Prostate gland (tissue), 2 donors: ENCODE data around the gene CMTM3. TPM values are rescaled to one million over a fixed set of nuclear protein-coding genes. Genes with fewer than 3 reads are reported as not detected.
"Not testable (repeated sequence)": the region's sequence is repeated elsewhere in the genome, so short reads cannot be mapped to it uniquely, and the experiment has no call there.

Source experiments
- DNase-seq: peaks from one replicate; pipeline ENCODE4 v3.0.0-alpha.2; 2019; ENCODE audit warnings: low spot score
- H3K27ac ChIP-seq, 2 donors: fragments of 200-600 bp; sonication (generic); 2 replicates each; pipeline ENCODE4 v1.5.1; 2017 to 2019
- H3K27me3 ChIP-seq: fragments of 200-600 bp; sonication (generic); replicated peaks from 2 replicates; pipeline ENCODE4 v1.5.1; 2019; ENCODE audit not compliant: insufficient read depth
- H3K36me3 ChIP-seq, 2 donors: fragments of 200-600 bp; sonication (generic); 1 replicate in 1 of 2; 2 replicates in 1 of 2; pipeline versions ENCODE4 v1.5.1 to v1.8.1; 2017 to 2019
- H3K4me1 ChIP-seq: fragments of 200-600 bp; sonication (generic); replicated peaks from 2 replicates; pipeline ENCODE4 v1.5.1; 2019
- H3K4me3 ChIP-seq, 2 donors: fragments of 200-600 bp; sonication (generic); 2 replicates each; pipeline ENCODE4 v1.5.1; 2017 to 2019
- H3K9me3 ChIP-seq: fragments of 200-600 bp; sonication (generic); 2 replicates; pipeline ENCODE4 v1.5.1; 2017
- CTCF ChIP-seq, 4 experiments: fragments of 200-600 bp in 2 of 4; fragments of 450-650 bp in 2 of 4; sonication (generic) in 2 of 4; IDR thresholded peaks; 1 replicate in 3 of 4; 2 replicates in 1 of 4; pipeline ENCODE4 v1.5.1; 2016 to 2019; ENCODE audit warnings: antibody characterized with exemption in 4 of 4, mild to moderate bottlenecking in 2 of 4, moderate library complexity in 2 of 4
- POLR2A ChIP-seq: fragments of 450-650 bp; IDR thresholded peaks from one replicate; pipeline ENCODE4 v1.6.1; 2016; ENCODE audit warnings: antibody characterized with exemption, mild to moderate bottlenecking
- POLR2AphosphoS5 ChIP-seq: sonication (generic); formaldehyde crosslinking; IDR thresholded peaks from one replicate; pipeline ENCODE4 v1.6.1; 2017; ENCODE audit warnings: antibody characterized with exemption
- WGBS: methylation state at CpG from one replicate; pipeline ENCODE4 v1.1.5; 2018; 5-methylcytosine and 5-hydroxymethylcytosine counted together
- intact Hi-C: fragments of 100-400 bp; cut with DNase I; formaldehyde crosslinking; loops from one replicate; pipeline ENCODE4 v1.14.2; 2022
- total RNA-seq, 2 donors: library from RNA; depleted of rRNA; stranded (reverse); fragments of >200 nt; gene quantifications; one replicate each; pipeline ENCODE4 v1.1.0, GENCODE V29; 2016

Gene CMTM3
- total RNA-seq, 2 donors from 2014 or later: 10.7 to 133 TPM

- Histone ChIP-seq H3K36me3 (no peaks in the 10 kb centered on the region), H3K9me3 (no peaks in the 10 kb centered on the region), H3K27ac (no peak overlapping the region), H3K4me1 (no peaks in the 10 kb centered on the region), H3K4me3 (no peak overlapping the region), H3K27me3 (no peaks in the 10 kb centered on the region)
- no peak for TF ChIP-seq POLR2A
- TF ChIP-seq POLR2AphosphoS5: no peak
- no peak for TF ChIP-seq CTCF (IDR thresholded peaks at IDR 0.05)
- intact Hi-C loops: no loop called here
- DNase-seq: no peak
- 81% methylated on average over 8 of the region's 8 CpGs for WGBS
These were observed 14.2 kb upstream of the CMTM3 start for GRCh38 chr16:66590322-66590721.

DNA sequence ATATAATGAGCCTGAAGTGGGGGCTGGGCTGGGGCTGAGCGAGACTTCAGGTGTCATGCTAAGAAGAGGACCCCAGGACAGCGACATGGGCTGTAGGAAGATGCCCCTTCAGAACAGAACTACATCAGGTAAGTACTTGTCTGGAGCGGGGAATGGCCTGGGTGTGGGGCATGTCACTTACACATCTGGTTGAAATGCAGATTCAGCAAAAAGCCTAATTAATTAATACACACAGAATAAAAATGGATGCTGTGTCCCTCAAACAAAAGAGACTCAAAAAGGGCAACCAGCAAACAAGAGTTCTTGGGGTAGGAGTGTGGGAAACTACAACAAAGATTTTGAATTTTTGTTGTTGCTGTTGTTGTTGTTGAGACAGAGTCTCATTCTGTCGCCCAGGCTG lies 13.5 kb upstream of the CMTM3 start:
- Histone ChIP-seq H3K27ac (no peak overlapping the region), H3K9me3 (no peaks in the 10 kb centered on the region), H3K27me3 (no peaks in the 10 kb centered on the region), H3K4me1 (no peaks in the 10 kb centered on the region), H3K36me3 (no peaks in the 10 kb centered on the region), H3K4me3 (no peak overlapping the region)
- intact Hi-C loops: no loop called here
- no peak for DNase-seq
- TF ChIP-seq POLR2A (no peak), POLR2AphosphoS5 (no peak), CTCF (IDR thresholded peaks at IDR 0.05) (no peak)
- WGBS: 97% methylated on average over 4 of the region's 4 CpGs

DNA sequence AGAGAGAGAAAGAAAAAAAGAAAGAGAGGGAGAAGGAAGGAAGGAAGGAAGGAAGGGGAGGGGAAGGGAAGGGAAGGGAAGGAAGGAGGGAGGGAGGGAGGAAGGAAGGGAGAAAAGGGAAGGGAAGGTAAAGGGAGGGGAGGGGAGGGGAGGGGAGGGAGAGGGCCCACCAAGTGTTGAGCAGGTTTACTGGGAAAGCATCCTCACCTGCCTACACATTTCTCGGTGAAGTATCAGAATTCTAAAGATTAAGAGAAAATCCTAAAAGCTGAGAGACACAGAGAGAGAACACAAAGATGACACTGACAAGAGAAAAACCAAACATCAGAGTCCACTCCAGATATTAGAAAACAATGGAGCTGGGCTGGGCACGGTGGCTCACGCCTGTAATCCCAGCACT lies 12.3 kb upstream of the CMTM3 start:
- Histone ChIP-seq H3K36me3 (no peaks in the 10 kb centered on the region), H3K27ac (no peak overlapping the region), H3K27me3 (no peaks in the 10 kb centered on the region), H3K4me3 (no peak overlapping the region), H3K4me1 (no peaks in the 10 kb centered on the region), H3K9me3 (no peaks in the 10 kb centered on the region)
- 87% methylated on average over 3 of the region's 3 CpGs for whole genome bisulfite sequencing
- DNase-seq: no peak
- intact Hi-C loops: no loop called here
- TF ChIP-seq CTCF (IDR thresholded peaks at IDR 0.05) (no peak), POLR2AphosphoS5 (no peak), POLR2A (no peak)

- Histone ChIP-seq H3K9me3 (no peaks in the 10 kb centered on the region), H3K27me3 (no peaks in the 10 kb centered on the region), H3K4me1 (no peaks in the 10 kb centered on the region), H3K36me3 (no peaks in the 10 kb centered on the region), H3K27ac (no peak overlapping the region), H3K4me3 (no peak overlapping the region)
- intact Hi-C loops: no loop called here
- DNase-seq: no peak
- TF ChIP-seq POLR2AphosphoS5: no peak
- TF ChIP-seq POLR2A: no peak
- no peak for TF ChIP-seq CTCF (IDR thresholded peaks at IDR 0.05)
- WGBS: 99% methylated on average over 3 of the region's 3 CpGs
These were observed 11.7 kb upstream of the CMTM3 start for GRCh38 chr16:66592814-66593213.

DNA sequence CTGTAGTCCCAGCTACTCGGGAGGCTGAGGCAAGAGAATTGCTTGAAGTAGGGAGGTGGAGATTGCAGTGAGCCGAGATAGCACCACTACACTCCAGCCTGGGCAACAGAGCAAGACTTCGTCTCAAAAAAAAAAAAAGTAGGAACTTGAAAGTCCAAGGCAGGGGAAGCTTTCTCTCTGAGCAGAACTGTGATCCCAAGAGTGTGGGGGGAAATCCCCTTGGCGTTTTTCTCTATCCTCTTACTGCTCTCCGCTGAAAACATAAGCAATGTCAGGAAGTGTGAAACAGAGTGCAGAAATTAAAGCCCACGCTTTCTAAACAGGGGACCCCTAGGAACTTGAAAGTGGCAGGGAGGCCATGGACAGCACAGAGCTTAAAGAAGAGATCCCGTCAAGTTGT lies 9.8 kb upstream of the CMTM3 start:
- intact Hi-C loops: no loop called here
- Histone ChIP-seq H3K4me1 (no peaks in the 10 kb centered on the region), H3K27me3 (no peaks in the 10 kb centered on the region), H3K4me3 (no peak overlapping the region), H3K9me3 (no peaks in the 10 kb centered on the region), H3K36me3 (no peaks in the 10 kb centered on the region), H3K27ac (no peak overlapping the region)
- TF ChIP-seq POLR2AphosphoS5 (no peak), POLR2A (no peak), CTCF (IDR thresholded peaks at IDR 0.05) (no peak)
- 79% methylated on average over 7 of the region's 7 CpGs for WGBS
- DNase-seq: no peak

DNA sequence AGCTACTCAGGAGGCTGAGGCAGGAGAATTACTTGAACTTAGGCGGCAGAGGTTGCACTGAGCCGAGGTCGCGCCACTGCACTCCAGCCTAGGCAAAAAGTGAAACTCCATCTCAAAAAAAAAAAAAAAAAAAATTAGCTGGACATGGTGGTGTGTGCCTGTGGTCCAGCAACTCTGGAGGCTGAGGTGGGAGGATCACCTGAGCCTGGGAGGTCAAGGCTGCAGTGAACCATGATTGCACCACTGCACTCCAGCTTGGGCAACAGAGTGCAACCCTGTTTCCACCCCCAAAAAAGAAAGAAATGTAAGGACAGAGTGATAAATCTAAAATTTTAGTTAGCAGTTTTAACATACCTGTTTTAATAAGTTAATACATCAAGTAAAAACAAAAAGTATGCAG lies 7.9 kb upstream of the CMTM3 start:
- 96% methylated on average over 4 of the region's 4 CpGs for WGBS
- H3K4me1 ChIP-seq, intact Hi-C loops, H3K27ac ChIP-seq, DNase-seq, H3K36me3 ChIP-seq, H3K9me3 ChIP-seq, H3K27me3 ChIP-seq, H3K4me3 ChIP-seq: not testable (repeated sequence)
